SU-DHL-6 (cell line): ENCODE measurements around the gene PSMA6.
"Not testable (repeated sequence)": the region's sequence is repeated elsewhere in the genome, so short reads cannot be mapped to it uniquely, and the experiment has no call there.

Experiments used
- H2AFZ ChIP-seq: fragments of 200-600 bp; sonication (generic); 2 replicates; pipeline ENCODE4 v1.6.1; 2014; ENCODE audit warnings: low read depth, mild to moderate bottlenecking, moderate library complexity, mixed read lengths, antibody characterized with exemption, low read length; ENCODE audit not compliant: severe bottlenecking
- H3F3A ChIP-seq: fragments of 200-600 bp; shearing (Covaris generic); 2 replicates; pipeline ENCODE4 v1.6.0; 2016; ENCODE audit warnings: antibody characterized with exemption, mild to moderate bottlenecking; ENCODE audit not compliant: insufficient read depth
- H3K27ac ChIP-seq: fragments of 200-600 bp; sonication (generic); 2 replicates; pipeline ENCODE4 v1.5.1; 2016; ENCODE audit warnings: low read depth, mild to moderate bottlenecking, low read length, moderate library complexity, mixed read lengths
- H3K27me3 ChIP-seq: fragments of 200-600 bp; sonication (generic), shearing (Covaris generic); 2 replicates; pipeline ENCODE4 v1.6.0; 2014; ENCODE audit warnings: mild to moderate bottlenecking, low read length
- H3K36me3 ChIP-seq: fragments of 200-600 bp; sonication (generic); 2 replicates; pipeline ENCODE4 v1.6.1; 2014; ENCODE audit warnings: mild to moderate bottlenecking, low read length, mixed read lengths
- H3K4me2 ChIP-seq: fragments of 300-600, 200-600 bp; shearing (Covaris generic), sonication (generic); 2 replicates; pipeline ENCODE4 v1.6.0; 2014; ENCODE audit warnings: low read length, low read depth, mild to moderate bottlenecking; ENCODE audit not compliant: poor library complexity, severe bottlenecking
- H3K4me3 ChIP-seq: fragments of 200-600 bp; sonication (generic); 2 replicates; pipeline ENCODE4 v1.5.1; 2014; ENCODE audit warnings: antibody characterized with exemption, low read length, mild to moderate bottlenecking, mixed read lengths; ENCODE audit not compliant: insufficient read depth, poor library complexity, severe bottlenecking
- H3K79me2 ChIP-seq: fragments of 200-600 bp; sonication (generic); 2 replicates; pipeline ENCODE4 v1.6.1; 2014; ENCODE audit warnings: mild to moderate bottlenecking, low read length, moderate library complexity; ENCODE audit not compliant: insufficient read depth
- H3K9ac ChIP-seq: fragments of 200-600 bp; sonication (generic); 2 replicates; pipeline ENCODE4 v1.7.0; 2014; ENCODE audit warnings: mild to moderate bottlenecking, low read length
- H3K9me2 ChIP-seq: fragments of 200-600 bp; sonication (generic); replicated peaks from 2 replicates; pipeline ENCODE4 v1.6.1; 2014; ENCODE audit warnings: low read length; ENCODE audit not compliant: insufficient read depth
- H3K9me3 ChIP-seq: fragments of 200-600 bp; sonication (generic); 2 replicates; pipeline ENCODE4 v1.6.1; 2014; ENCODE audit warnings: low read length, mixed read lengths; ENCODE audit not compliant: insufficient read depth
- H4K20me1 ChIP-seq: fragments of 200-600 bp; sonication (generic); 2 replicates; pipeline ENCODE4 v1.6.1; 2014; ENCODE audit warnings: low read depth, mild to moderate bottlenecking, antibody characterized with exemption, low read length, moderate library complexity, mixed read lengths
- CTCF ChIP-seq: fragments of 200-600 bp; sonication (generic); IDR thresholded peaks from one replicate; pipeline ENCODE4 v1.5.1; 2017; ENCODE audit warnings: antibody characterized with exemption, mild to moderate bottlenecking, low read length, moderate library complexity; ENCODE audit not compliant: insufficient read depth, poor library complexity, severe bottlenecking
- EZH2phosphoT487 ChIP-seq: fragments of 200-600 bp; sonication (generic), shearing (Covaris generic); conservative IDR thresholded peaks from 2 replicates; pipeline ENCODE4 v1.6.1; 2018; ENCODE audit warnings: mild to moderate bottlenecking, antibody characterized with exemption, low read length, moderate library complexity, mixed read lengths

Gene PSMA6

GRCh38 chr14:35355981-35356841, 64.0 kb downstream of the PSMA6 start:
- no peak for TF ChIP-seq CTCF
- no peaks in the 10 kb centered on the region for H3K79me2 ChIP-seq
- H3K9me3 ChIP-seq, result no peaks in the 10 kb centered on the region
- no peaks in the 10 kb centered on the region for H4K20me1 ChIP-seq
- H3K36me3 ChIP-seq, result no peaks in the 10 kb centered on the region
- H3K4me3 ChIP-seq, result no peak overlapping the region
- no peak overlapping the region for H3K27ac ChIP-seq
- H3K4me2 ChIP-seq, result no peak overlapping the region
- H3K27me3 ChIP-seq, result no peaks in the 10 kb centered on the region
- no peak overlapping the region for H2AFZ ChIP-seq
- H3K9me2 ChIP-seq, result no peaks in the 10 kb centered on the region
- no peak overlapping the region for H3K9ac ChIP-seq
- no peaks in the 10 kb centered on the region for H3F3A ChIP-seq

GRCh38 chr14:35359655-35360054, 67.5 kb downstream of the PSMA6 start:
- H2AFZ ChIP-seq, H4K20me1 ChIP-seq, H3K9me3 ChIP-seq, H3K27ac ChIP-seq, H3K36me3 ChIP-seq, H3K9me2 ChIP-seq, H3K4me2 ChIP-seq, H3K4me3 ChIP-seq, H3F3A ChIP-seq, H3K27me3 ChIP-seq, H3K9ac ChIP-seq, H3K79me2 ChIP-seq: not testable (repeated sequence)

GRCh38 chr14:35361141-35361480, 68.9 kb downstream of the PSMA6 start:
- H3K4me2 ChIP-seq, result no peak overlapping the region
- H3K4me3 ChIP-seq, result no peak overlapping the region
- H3K9me2 ChIP-seq, result no peaks in the 10 kb centered on the region
- no peaks in the 10 kb centered on the region for H3K36me3 ChIP-seq
- no peaks in the 10 kb centered on the region for H3F3A ChIP-seq
- H3K27me3 ChIP-seq, result no peaks in the 10 kb centered on the region
- no peak overlapping the region for H2AFZ ChIP-seq
- H3K9me3 ChIP-seq, result no peaks in the 10 kb centered on the region
- no peaks in the 10 kb centered on the region for H4K20me1 ChIP-seq
- no peak overlapping the region for H3K9ac ChIP-seq
- no peak overlapping the region for H3K27ac ChIP-seq
- no peaks in the 10 kb centered on the region for H3K79me2 ChIP-seq
- no peak for TF ChIP-seq EZH2phosphoT487
- TF ChIP-seq CTCF, result no peak

GRCh38 chr14:35362450-35362849, 70.3 kb downstream of the PSMA6 start:
- Histone ChIP-seq H3K27me3 (no peaks in the 10 kb centered on the region), H3F3A (no peaks in the 10 kb centered on the region), H3K27ac (no peak overlapping the region), H3K9me2 (no peaks in the 10 kb centered on the region), H3K4me2 (no peak overlapping the region), H4K20me1 (no peaks in the 10 kb centered on the region), H3K9me3 (no peaks in the 10 kb centered on the region), H3K79me2 (no peaks in the 10 kb centered on the region), H3K9ac (no peak overlapping the region), H2AFZ (no peak overlapping the region), H3K36me3 (no peaks in the 10 kb centered on the region), H3K4me3 (no peak overlapping the region)
- no peak for TF ChIP-seq EZH2phosphoT487
- no peak for TF ChIP-seq CTCF
